Stimulated activated CD8-positive, alpha-beta memory T cell treated with anti-CD3 and anti-CD28 coated beads, Interleukin-2, amount 100 ng/mL, for 48 hours (primary cell): ENCODE results near the gene VSIG10L.

Source experiments
- DNase-seq, 2 donors: peaks; one replicate each; pipeline ENCODE4 v3.0.0-alpha.2; 2020; ENCODE audit warnings: low read depth in 2 of 2

VSIG10L gene

DNA sequence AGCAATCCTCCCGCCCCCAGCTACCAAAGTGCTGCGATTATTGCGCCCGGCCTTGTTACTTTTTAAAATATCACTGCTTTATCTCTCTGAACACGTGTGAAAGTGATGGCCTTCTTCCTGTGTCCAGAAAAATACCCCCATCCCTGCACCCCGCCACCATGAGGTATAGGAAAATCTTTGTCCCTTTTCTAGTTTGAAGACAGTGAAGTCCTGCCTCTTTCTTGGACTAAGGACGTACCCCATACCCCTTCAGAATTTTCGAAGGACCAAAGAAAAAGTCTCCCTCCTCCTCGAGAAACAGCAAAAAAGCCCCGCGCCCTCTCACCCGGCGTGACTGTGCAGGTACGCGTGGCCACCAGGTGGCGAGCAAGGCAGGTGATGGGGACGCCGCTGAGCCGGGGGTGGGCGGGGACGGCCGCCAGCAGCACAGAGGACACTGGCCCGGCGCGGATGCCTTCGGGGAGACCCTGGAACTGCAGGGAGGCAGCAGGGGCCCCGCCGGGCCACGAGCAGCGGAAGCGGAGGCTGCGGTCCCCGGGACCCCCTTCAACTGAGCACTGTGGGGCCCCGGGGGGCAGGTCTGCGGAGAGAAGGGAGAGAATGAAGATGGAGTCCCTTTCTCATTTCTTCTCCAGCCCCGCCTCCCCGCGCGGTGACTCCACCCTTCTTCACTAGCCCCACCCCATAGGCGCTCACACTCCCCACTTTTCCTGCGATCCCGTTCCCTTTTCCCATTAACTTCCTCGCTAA, 3.2 kb downstream of the VSIG10L start:
- DNase-seq, result peak; percentile 81 to 89

DNA sequence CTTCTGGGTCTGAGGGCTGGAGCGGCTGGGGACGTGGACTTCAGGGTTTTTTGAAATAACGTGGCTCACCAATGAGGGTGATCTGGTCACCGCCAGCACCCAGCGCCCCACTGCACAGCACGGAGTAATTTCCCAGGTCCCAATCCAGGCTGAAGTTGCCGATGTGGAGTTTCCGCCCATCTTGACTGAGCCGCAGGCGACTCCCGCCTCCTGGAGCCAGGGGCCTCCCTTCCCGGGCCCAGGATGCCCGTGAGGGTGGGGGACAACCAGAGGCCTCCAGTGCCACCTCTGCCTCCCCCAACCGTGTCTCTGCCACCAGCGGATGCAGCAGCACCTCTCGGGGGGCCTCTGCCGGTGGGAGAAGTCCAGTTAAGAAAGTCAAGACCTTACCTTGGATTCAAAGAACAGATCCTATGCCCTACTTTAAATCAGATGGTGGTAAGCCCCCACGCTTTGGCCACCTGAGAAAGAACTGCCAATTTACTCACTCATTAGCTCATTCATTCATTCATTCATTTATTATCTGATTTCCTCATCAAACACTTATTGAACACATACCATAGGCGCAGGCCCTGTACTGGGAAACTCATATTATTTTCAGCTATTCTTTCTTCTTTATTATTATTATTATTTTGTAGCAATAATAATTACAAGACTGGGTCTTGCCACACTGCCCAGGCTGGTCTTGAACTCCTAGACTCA, 3.9 kb downstream of the VSIG10L start:
- DNase-seq, result no peak

DNA sequence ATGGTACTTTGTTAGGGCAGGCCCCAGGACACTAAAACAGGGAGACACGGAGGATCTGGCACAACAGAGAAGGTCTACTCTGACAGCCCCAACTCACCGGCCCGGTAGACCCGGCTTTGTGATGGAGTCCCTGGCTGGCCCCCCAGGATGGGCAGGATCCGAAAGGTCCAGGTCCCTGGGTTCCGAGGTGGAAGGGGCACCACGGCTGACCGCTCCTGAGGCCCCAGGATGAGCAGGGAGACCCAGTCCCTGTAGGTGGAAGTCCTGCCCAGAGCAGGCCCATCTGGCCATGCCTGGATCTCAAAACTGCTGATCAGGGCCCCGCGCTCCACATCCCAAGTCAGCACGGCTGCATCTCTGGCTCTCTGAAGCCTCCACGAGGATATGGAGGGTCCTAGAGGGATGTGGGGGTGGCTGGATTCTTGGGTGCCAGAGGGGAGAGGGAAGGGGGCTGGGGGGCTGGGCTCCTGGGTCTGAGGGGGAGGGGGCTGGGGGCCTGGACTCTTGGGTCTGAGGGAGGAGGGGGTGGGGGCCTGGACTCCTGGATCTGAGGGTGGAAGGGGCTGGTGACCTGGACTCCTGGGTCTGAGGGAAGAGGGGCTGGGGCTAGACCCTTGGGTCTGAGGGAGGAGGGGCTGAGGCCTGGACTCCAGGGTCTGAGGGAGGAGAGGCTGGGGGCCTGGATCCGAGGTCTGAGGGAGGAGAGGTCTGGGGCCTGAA, 4.6 kb downstream of the VSIG10L start:
- DNase-seq, result no peak

DNA sequence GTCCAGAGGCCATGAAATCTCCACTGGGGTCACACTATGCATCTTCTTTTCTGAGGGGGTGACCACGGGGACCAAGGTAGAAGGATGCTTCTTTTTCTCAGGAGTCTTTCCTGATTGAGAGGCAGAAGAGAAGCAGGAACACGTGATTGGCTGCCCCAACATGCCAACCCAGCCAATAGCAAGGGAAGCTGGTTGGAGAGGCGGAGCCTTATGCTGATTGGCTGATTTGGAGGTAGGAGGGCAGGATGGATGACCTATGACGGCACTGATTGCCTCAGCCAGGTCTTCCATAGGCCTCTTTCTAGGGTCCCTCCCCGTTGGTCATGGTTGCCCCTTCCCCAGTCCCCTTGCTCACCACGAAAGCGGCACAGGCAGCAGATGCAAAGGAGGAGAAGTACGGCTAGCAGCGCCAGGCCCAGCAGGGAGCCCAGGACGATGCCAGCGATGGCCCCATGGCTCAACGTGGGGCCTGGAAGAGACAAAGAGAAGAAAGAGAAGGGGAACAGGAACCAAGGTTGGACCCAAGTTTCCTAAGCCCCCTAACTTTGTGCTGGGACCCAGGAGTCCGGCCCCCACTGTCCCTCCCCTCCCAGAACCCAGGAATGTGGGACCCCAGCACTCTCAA, 8.0 kb downstream of the VSIG10L start:
- DNase-seq, result no peak

DNA sequence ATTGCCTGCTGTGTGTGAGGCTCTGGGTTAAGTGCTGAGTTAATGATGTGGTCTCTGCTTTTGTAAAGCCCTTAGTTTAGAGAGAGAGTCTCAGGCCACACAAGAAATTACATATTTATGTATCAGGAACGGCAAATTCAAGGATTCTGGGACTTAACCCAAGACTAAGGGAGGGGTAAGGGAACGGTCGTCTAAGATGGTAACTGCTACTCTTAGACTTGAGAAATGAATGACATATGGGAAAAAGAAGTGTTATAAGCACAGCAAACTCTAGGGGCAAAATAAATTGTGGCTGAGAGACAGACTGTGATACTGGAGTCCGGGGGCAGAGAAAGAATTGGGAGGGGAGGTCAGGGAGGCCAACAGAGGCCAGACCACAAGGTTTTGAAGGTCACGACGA, 10.2 kb downstream of the VSIG10L start:
- DNase-seq, result no peak

DNA sequence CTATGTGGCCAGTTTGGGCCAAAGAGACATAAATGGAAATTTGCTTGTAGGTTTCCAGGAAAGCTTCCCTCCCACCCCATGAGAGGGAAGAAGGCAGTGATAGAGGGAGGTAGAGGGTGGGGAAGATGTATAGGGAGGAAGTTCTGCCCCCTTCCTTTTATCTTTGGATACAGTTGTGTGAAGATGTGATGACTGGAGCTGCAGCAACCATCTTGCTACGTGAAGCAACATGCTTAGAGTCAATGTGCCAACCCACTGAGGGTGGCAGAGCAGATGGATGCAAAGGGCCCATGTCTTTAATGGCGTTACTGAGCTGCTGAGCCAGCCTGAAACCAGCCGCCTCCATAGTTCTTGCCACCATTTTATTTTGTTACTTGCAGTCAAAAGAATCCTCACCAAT, 10.7 kb downstream of the VSIG10L start:
- no peak for DNase-seq

DNA sequence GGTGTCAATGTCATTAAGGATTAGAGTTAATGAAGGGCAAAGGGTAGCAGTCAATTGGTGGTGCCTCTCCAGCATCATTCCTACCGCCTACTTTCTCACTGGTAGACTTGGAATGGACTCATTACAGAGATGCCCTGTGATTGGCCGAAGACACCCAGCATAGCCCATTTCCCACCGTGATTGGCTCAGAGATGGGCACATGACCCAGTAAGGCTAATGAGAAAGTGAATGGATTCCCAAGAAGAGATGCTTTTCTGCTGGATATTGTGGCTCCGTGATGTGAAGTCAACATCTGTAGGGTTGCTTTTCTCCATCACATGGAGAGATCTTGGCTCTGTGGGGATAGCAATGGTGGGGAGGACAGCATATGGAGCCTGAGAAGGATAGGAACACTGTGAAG, 11.6 kb downstream of the VSIG10L start:
- DNase-seq, result no peak

DNA sequence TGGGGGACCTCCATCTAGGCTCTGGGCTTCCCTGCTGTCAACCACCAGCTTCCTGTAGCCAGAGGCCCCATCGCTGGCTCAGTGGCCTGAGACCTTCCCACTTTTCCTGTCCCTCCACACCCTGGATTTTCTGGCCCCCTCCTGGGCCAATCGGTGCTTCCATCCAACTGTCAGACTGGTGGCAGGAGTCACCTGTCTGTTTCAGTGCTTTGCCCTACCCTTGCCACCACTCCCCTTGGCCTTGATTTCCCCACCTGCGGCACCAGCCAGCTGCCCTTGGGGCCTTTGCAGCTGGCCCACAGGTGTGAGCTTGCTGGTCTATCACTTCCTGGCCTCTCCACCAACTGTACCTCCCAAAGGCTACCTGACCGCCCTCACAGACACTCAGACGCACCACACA, 12.5 kb downstream of the VSIG10L start:
- no peak for DNase-seq

DNA sequence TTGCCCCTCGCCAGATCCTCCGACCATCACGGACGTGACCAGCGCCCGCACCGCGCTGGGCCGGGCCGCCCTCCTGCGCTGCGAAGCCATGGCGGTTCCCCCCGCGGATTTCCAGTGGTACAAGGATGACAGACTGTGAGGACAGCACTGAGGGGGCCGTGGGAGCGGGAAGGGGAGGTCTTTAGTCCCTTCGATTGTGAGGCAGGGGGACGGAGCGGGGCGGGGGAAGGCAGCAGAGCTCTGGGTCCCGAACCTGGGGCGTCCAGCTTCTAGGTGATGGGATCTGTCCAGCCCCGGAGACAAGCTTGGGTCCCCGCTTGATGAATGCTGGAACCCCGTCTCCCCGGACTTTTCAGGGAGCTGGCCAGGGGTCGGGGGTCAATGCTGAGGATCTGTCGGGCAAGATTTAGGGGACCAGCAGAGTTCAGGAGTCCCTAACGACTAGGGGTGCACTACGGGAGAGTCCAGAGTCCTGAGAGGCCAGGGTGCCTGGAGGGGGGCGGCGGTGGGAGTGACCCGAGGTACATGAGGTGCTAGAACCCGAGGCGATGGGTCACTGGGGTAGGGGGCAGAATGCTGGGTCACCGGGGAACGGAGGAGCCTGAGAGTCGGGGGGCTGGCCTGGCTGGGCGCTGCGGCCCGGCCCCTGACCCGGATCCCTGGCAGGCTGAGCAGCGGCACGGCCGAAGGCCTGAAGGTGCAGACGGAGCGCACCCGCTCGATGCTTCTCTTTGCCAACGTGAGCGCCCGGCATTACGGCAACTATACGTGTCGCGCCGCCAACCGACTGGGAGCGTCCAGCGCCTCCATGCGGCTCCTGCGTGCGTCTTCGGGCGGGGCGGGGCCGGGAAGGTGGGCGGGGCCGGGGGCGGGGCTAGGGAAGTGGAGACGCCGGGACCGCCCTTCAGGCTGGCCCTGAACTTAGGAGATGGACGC, 14.6 kb downstream of the VSIG10L start:
- peak; percentile 57 to 65 for DNase-seq

DNA sequence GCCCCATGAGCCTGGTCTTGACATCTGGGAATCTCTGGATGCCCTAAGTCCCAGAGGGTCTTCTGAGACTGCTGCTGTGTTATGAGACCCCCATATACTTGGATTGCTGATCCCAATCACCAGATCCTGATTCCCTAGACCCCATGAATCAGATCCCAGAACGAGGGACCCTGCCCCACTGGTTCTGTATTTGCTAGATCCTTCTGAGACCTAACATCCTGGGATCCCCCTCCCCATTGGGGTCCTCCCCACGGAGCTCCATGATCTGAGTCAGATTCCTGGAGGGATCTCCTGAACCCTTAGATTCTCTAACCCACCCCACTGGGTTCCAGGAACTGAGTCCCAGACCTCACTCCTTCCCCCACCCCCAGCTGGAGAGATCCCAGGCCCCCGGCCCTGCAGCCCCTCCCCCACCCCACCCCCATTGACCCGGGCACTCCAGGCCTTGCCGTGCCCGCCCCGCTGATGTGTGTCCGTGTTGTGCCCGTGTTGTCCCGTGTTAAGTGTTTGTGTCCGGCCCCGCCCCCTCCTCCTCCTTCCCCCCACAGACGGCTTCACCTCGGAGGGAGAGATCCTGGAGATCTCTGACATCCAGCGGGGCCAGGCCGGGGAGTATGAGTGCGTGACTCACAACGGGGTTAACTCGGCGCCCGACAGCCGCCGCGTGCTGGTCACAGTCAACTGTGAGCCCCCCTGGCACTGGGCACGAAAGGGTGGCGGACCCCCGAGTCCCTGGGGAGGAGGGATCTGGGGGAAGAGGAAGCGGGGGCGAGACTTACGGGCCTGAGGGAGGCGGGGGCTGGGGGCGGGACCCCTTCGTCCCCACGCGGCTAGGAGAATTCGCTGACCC, 15.5 kb downstream of the VSIG10L start:
- DNase-seq, result no peak

DNA sequence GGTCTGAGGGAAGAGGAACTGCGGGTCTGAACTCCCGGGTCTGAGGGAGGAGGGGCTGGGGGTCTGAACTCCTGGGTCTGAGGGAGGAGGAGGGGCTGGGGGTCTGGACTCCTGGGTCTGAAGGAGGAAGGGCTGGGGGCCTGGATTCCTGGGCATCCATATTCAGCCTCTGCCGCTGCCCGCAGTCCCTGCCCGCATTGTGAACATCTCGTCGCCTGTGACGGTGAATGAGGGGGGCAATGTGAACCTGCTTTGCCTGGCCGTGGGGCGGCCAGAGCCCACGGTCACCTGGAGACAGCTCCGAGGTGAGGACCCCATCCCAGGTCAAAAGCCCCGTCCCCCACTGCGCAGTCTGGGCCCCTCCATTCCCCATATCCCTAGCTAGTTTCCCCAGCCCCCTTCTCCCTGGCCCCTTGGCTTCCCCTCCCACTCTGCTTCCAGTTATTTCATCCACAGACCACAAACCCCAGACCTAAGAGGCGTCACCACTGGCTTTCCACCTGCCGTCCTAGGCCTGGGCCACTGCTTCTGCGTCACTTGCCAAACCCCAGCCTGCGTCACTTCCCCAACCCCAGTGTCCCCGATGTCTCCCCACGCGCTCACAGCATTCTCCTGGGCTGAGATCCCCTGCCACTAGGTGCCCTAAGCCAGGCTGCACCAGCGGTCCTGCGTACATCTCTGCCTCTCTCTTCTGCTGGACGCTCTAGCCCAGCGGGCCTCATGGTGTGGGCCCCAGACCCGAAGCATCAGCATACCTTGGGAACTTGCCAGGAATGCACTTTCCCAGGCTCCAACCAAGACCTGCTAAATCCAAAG, 16.6 kb downstream of the VSIG10L start:
- peak in 1 of 2 donors; percentile 26 for DNase-seq

DNA sequence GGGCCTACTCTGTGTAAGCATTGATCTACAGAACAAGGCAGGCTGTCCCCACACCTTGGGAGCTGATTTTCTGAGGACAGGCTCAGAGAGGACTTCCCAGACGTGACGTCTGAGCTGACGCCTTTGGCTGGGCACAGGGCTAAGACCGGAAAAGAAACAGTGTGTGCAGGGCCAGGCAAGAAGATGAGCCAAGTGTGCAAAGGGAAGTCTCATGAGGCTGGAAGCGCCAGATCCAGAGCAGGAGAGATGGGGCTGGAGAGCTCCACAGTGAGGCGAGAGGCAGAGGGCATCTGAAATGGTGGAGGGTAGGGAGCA, 17.8 kb downstream of the VSIG10L start:
- no peak for DNase-seq

DNA sequence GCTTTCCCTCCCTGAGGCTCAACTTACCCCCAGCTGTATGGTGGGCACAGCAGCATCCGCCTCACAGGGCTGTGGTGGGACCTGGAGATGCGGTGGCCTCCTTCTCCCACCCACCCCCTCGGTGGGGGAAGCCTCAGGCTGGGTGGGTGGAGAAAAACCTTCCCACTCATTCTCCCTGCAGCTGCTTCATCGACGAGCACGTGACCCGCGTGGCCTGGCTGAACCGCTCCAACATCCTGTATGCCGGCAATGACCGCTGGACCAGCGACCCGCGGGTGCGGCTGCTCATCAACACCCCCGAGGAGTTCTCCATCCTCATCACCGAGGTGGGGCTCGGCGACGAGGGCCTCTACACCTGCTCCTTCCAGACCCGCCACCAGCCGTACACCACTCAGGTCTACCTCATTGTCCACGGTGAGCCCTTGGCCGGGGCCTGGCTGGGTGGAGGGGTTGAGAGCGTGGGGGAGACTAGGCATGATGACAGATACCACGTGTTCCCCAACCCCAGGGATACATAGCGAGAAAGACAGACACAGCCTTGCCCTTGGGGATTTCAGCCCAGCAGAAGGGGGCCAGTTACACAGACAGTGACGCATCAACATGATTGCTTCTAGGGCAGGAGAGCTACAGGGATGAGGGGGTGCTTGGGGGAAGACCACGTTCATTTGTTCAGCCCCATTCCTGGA, 18.3 kb downstream of the VSIG10L start:
- DNase-seq, result no peak

DNA sequence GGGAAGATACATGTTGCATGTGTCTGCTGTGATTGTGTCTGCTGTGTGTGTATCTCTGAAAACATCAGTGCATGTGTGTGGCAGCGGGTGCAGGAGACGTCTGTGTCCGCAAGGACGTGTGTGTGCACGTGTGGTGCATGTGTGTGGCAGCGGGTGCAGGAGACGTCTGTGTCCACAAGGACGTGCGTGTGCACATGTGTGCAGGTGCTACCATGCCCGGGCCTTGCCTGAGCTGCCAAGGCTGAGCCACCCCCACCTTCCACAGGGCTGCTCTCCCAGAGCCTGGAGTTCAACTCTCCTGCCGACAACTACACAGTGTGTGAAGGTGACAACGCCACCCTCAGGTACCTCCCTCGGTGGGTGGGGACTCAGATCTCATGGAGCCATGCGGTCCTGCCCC, 20.1 kb downstream of the VSIG10L start:
- no peak for DNase-seq

DNA sequence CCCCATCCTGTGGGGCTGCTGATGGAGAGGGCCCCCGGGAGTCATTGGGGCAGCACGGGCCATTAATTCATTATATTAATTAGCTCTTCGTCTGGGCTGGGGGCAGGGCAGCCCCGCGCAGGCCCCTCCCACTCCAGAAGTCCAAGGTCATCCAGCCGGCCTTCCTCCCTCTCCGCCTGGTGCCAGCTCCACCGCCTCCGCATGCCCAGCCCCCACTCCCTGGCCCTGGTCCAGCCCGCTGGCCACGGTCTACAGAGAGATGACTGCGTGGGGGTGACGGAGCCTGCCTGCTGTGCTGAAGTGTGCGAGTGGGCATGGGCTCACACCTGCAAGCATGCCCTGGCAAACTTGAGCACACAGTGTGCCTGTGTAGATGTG, 21.7 kb downstream of the VSIG10L start:
- DNase-seq, result no peak

DNA sequence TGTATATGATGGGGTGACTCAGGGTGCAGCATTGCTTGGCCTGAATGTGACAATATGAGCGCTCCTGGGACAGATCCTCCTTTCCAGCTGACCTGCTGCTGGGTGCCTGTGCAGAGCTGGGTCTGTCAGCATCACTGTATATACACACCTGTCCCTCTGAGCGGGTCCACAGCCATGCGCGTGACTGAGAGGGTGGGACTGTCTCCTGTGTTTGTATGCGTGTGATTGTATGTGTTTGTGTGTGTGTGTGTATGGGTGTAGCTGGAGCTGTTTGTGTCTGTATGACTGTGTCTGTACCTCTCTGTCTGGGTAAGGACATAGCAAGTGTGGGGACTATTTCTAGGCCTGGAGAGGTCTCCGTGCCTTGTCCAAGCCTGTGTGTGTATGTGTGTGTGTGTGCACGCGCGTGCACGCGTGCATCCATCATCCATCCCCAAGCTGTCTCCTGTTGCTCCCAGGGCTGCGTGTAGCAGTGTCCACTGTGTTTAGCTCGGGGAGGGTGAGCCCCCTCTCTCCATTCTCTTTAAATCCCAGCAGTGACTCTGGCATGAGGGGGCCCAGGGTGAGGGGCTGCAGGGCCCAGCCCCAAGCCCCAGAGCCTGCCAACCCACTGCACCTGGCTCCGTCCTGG, 22.2 kb downstream of the VSIG10L start:
- DNase-seq, result no peak

DNA sequence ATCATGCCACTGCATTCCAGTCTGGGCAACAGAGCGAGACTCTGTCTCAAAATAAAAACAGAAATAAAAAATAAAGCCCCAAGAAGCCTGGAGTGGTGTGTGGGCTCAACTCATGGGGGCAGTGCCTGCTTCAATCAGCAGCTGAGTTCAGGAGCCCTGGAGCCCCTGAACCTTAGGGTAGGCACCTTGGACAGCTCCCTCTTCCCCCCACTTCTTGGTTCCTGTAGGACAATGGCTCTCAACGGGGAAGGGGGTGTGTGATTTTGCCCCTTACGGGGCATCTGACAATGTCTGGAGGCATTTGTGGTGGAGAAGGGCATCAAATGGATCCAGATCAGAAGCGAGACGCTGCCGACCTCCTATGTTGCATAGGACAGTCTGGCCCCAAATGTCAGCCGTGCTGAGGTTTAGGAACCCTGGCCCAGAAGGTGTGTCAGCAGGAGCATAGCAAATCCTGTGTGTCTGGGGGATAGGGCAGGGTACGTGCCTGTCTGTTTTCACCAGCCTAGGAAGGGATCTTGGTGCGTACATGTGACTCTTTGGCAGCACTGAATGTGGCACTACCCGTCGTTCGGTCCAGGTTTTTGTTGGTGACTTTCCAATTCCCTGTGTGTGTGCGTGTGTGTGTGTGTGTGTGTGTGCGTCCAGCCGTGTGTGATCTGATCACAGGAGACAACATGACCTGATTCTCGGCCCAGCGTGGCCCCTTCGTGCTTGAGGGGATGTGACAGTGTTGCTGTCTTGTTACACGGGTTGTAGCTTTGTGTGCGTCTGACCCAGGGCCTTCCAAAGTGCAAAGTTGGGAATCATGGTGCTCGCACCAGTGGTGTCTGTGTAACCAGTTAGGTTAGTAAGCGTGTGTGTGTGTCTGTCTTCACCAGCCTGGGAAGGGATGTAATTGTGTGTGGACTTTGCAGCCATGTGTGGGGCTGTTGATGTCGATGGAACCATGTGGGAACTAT, 23.0 kb downstream of the VSIG10L start:
- no peak for DNase-seq
